Hepatocyte (in vitro differentiated cells): ENCODE measurements around the gene LIPF. TPM values are rescaled to one million over a fixed set of nuclear protein-coding genes. Genes with fewer than 3 reads are reported as not detected.

ENCODE experiments used
- DNase-seq: peaks from one replicate; pipeline ENCODE4 v3.0.0-alpha.2; 2016; ENCODE audit warnings: low spot score
- H2AFZ ChIP-seq: fragments of 200-600 bp; sonication (generic); 2 replicates; pipeline ENCODE4 v1.6.0; 2016; ENCODE audit warnings: antibody characterized with exemption, mild to moderate bottlenecking
- H3K27ac ChIP-seq: fragments of 200-600 bp; sonication (generic); 2 replicates; pipeline ENCODE4 v1.5.1; 2016; ENCODE audit warnings: mild to moderate bottlenecking
- H3K27me3 ChIP-seq: fragments of 200-600 bp; sonication (generic); 2 replicates; pipeline ENCODE4 v1.6.1; 2016
- H3K36me3 ChIP-seq: fragments of 200-600 bp; sonication (generic); replicated peaks from 2 replicates; pipeline ENCODE4 v1.5.1; 2016; ENCODE audit warnings: low read depth; ENCODE audit not compliant: insufficient read depth
- H3K4me1 ChIP-seq: fragments of 200-600 bp; sonication (generic); 2 replicates; pipeline ENCODE4 v1.5.1; 2016; ENCODE audit warnings: mild to moderate bottlenecking, moderate library complexity; ENCODE audit not compliant: insufficient read depth
- H3K4me2 ChIP-seq: fragments of 200-600 bp; sonication (generic); 2 replicates; pipeline ENCODE4 v1.6.0; 2016
- H3K4me3 ChIP-seq: fragments of 200-600 bp; sonication (generic); 2 replicates; pipeline ENCODE4 v1.5.1; 2016; ENCODE audit warnings: mild to moderate bottlenecking
- H3K79me2 ChIP-seq: fragments of 200-600 bp; sonication (generic); 2 replicates; pipeline ENCODE4 v1.6.0; 2017; ENCODE audit warnings: mild to moderate bottlenecking
- H3K9me2 ChIP-seq: fragments of 200-600 bp; sonication (generic); replicated peaks from 2 replicates; pipeline ENCODE4 v1.6.0; 2017; ENCODE audit warnings: mild to moderate bottlenecking; ENCODE audit not compliant: insufficient read depth
- H3K9me3 ChIP-seq: fragments of 200-600 bp; sonication (generic); 2 replicates; pipeline ENCODE4 v1.5.1; 2016; ENCODE audit warnings: low read depth, mild to moderate bottlenecking
- H4K20me1 ChIP-seq: fragments of 200-600 bp; sonication (generic); 2 replicates; pipeline ENCODE4 v1.6.0; 2016; ENCODE audit warnings: mild to moderate bottlenecking; ENCODE audit not compliant: insufficient read depth, poor library complexity, severe bottlenecking
- CTCF ChIP-seq: fragments of 200-600 bp; sonication (generic); IDR thresholded peaks from 2 replicates; pipeline ENCODE4 v1.5.1; 2016; ENCODE audit warnings: antibody characterized with exemption, mild to moderate bottlenecking; ENCODE audit not compliant: poor library complexity
- EZH2 ChIP-seq: fragments of 200-600 bp; sonication (generic); IDR thresholded peaks from 2 replicates; pipeline ENCODE4 v1.6.1; 2016; ENCODE audit warnings: antibody characterized with exemption, mild to moderate bottlenecking, borderline replicate concordance
- EZH2phosphoT487 ChIP-seq: fragments of 200-600 bp; sonication (generic); IDR thresholded peaks from one replicate; pipeline ENCODE4 v1.6.1; 2018; ENCODE audit warnings: antibody characterized with exemption, mild to moderate bottlenecking, low read depth, moderate library complexity; ENCODE audit not compliant: unreplicated experiment, severe bottlenecking
- WGBS: methylation state at CpG from one replicate; pipeline ENCODE4 v1.1.6; 2016; ENCODE audit warnings: low lambda C conversion rate; ENCODE audit errors: missing lambda C conversion rate; 5-methylcytosine and 5-hydroxymethylcytosine counted together
- polyA plus RNA-seq: library from polyadenylated mRNA; unstranded; fragments of >200 nt; fragmentation: Nextera tagmentation; extraction: Ambion mirVana; gene quantifications from 2 replicates; pipeline ENCODE4 v1.2.1, GENCODE V29; 2016
- total RNA-seq: library from RNA; depleted of rRNA; stranded (reverse); fragments of >200 nt; gene quantifications from 2 replicates; pipeline ENCODE4 v1.2.3, GENCODE V29; 2014

Gene LIPF
- total and polyA plus RNA-seq, 2 experiments from 2014 or later: 1.1 TPM; not detected in 1

GRCh38 chr10:88676283-88677060 is 12.2 kb downstream of the LIPF start:
- TF ChIP-seq EZH2: no peak
- no peak for TF ChIP-seq CTCF
- no peak for TF ChIP-seq EZH2phosphoT487
- Histone ChIP-seq H3K79me2 (no peaks in the 10 kb centered on the region), H2AFZ (no peak overlapping the region), H3K4me1 (no peaks in the 10 kb centered on the region), H3K36me3 (no peaks in the 10 kb centered on the region), H3K4me3 (no peak overlapping the region), H3K9me2 (no peaks in the 10 kb centered on the region), H3K27me3 (no peaks in the 10 kb centered on the region), H3K9me3 (no peaks in the 10 kb centered on the region), H4K20me1 (no peaks in the 10 kb centered on the region), H3K4me2 (no peak overlapping the region), H3K27ac (no peak overlapping the region)
- 61% methylated on average over 4 of the region's 4 CpGs for WGBS
- DNase-seq: peak; percentile 7

GRCh38 chr10:88680958-88681357 is 16.7 kb downstream of the LIPF start:
- H3K27me3 ChIP-seq: no peaks in the 10 kb centered on the region
- no peaks in the 10 kb centered on the region for H3K36me3 ChIP-seq
- TF ChIP-seq EZH2 (no peak), EZH2phosphoT487 (no peak), CTCF (no peak)
- no peak overlapping the region for H3K4me3 ChIP-seq
- no peaks in the 10 kb centered on the region for H3K79me2 ChIP-seq
- H2AFZ ChIP-seq: no peak overlapping the region
- WGBS: 88% methylated on average over 4 of the region's 4 CpGs
- H3K9me3 ChIP-seq: no peaks in the 10 kb centered on the region
- H3K9me2 ChIP-seq: no peaks in the 10 kb centered on the region
- DNase-seq: no peak
- H3K4me1 ChIP-seq: no peaks in the 10 kb centered on the region
- H4K20me1 ChIP-seq: no peaks in the 10 kb centered on the region
- no peak overlapping the region for H3K27ac ChIP-seq
- no peak overlapping the region for H3K4me2 ChIP-seq

- 89% methylated on average over 4 of the region's 4 CpGs for WGBS
These were observed 18.2 kb downstream of the LIPF start for GRCh38 chr10:88682491-88682890.

More at GRCh38 chr10:88682491-88682890, 18.2 kb downstream of the LIPF start:
- H3K27ac ChIP-seq: no peak overlapping the region
- no peaks in the 10 kb centered on the region for H4K20me1 ChIP-seq
- no peak overlapping the region for H3K4me3 ChIP-seq
- H3K9me3 ChIP-seq: no peaks in the 10 kb centered on the region
- no peaks in the 10 kb centered on the region for H3K79me2 ChIP-seq
- no peaks in the 10 kb centered on the region for H3K36me3 ChIP-seq
- no peaks in the 10 kb centered on the region for H3K4me1 ChIP-seq
- no peak overlapping the region for H3K4me2 ChIP-seq
- no peaks in the 10 kb centered on the region for H3K27me3 ChIP-seq
- no peak overlapping the region for H2AFZ ChIP-seq
- no peak for DNase-seq
- no peak for TF ChIP-seq CTCF
- no peak for TF ChIP-seq EZH2phosphoT487
- TF ChIP-seq EZH2: no peak
- H3K9me2 ChIP-seq: no peaks in the 10 kb centered on the region
